GM12878 (cell line): Measurements from ENCODE around the gene TXNL4A. TPM values are rescaled to one million over a fixed set of nuclear protein-coding genes. Genes with fewer than 3 reads are reported as not detected.

Experiments used
- ATAC-seq: fragments of 200-7000 bp; cut with Tn5 transposase; 3 replicates; pipeline ENCODE4 v1.9.1; 2020; ENCODE audit warnings: mild to moderate bottlenecking, moderate library complexity
- BruUV-seq: library from RNA; stranded (reverse); fragments of 400-500 nt; replicated peaks from 2 replicates; lab custom pipeline; 2021; lab: Mats Ljungman, UMichigan
- CTCF ChIA-PET: fragments of 300-600 bp; sonication (Branson Sonifier 250); formaldehyde crosslinking; extraction: SDS; loops from one replicate; lab custom pipeline; 2021; ENCODE audit warnings: inconsistent platforms; lab: Yijun Ruan, JAX
- POLR2A ChIA-PET: fragments of 350-600 bp; formaldehyde crosslinking; extraction: SDS; loops from one replicate; lab custom pipeline; 2021; ENCODE audit warnings: inconsistent platforms; lab: Charles Lee
- RAD21 ChIA-PET: fragments of 300-600 bp; sonication (Branson Sonifier 250); formaldehyde crosslinking; loops from one replicate; lab custom pipeline; 2023; ENCODE audit warnings: antibody characterized with exemption; ENCODE audit not compliant: unreplicated experiment; lab: Charles Lee
- SMC1A ChIA-PET: fragments of 300-600 bp; sonication (Branson Sonifier 250); formaldehyde crosslinking; loops from one replicate; lab custom pipeline; 2023; ENCODE audit not compliant: unreplicated experiment, uncharacterized antibody; lab: Charles Lee
- DNase-seq: peaks from one replicate; pipeline ENCODE4 v3.0.0-alpha.2; 2011; ENCODE audit warnings: low read depth, low spot score
- FAIRE-seq: peaks from 3 replicates; lab custom pipeline; 2011; peaks lifted over from hg19 to GRCh38; lab: Jason Lieb, UNC
- H2AFZ ChIP-seq: 2 replicates; pipeline ENCODE4 v1.6.0; 2011; ENCODE audit warnings: low read depth, low read length, control low read depth; ENCODE audit not compliant: control insufficient read depth
- H3K27ac ChIP-seq: 2 replicates; pipeline ENCODE4 v1.5.1; 2011; ENCODE audit warnings: control low read depth; ENCODE audit not compliant: control insufficient read depth, insufficient read depth
- H3K27me3 ChIP-seq, 2 experiments: replicated peaks in 1 of 2; 2 replicates each; pipeline versions ENCODE4 v1.6.0 to v1.6.1; 2011; ENCODE audit warnings: low read length in 1 of 2; ENCODE audit not compliant: control insufficient read depth in 2 of 2, insufficient read depth in 2 of 2
- H3K36me3 ChIP-seq, 2 experiments: 2 replicates each; pipeline ENCODE4 v1.5.1; 2011; ENCODE audit warnings: low read length in 1 of 2; ENCODE audit not compliant: control insufficient read depth in 2 of 2, insufficient read depth in 2 of 2
- H3K4me1 ChIP-seq: 2 replicates; pipeline ENCODE4 v1.6.1; 2011; ENCODE audit warnings: mild to moderate bottlenecking, low read length, moderate library complexity, mixed read lengths; ENCODE audit not compliant: control insufficient read depth, insufficient read depth
- H3K4me2 ChIP-seq: 2 replicates; pipeline ENCODE4 v1.6.0; 2011; ENCODE audit warnings: control low read depth; ENCODE audit not compliant: control insufficient read depth, insufficient read depth
- H3K4me3 ChIP-seq: fragments of 200-600 bp; sonication (generic); 2 replicates; pipeline ENCODE4 v1.5.1; 2016
- H3K79me2 ChIP-seq: 2 replicates; pipeline ENCODE4 v1.6.0; 2011; ENCODE audit warnings: low read length; ENCODE audit not compliant: control insufficient read depth, insufficient read depth
- H3K9ac ChIP-seq: 2 replicates; pipeline ENCODE4 v1.8.0; 2011; ENCODE audit warnings: low read length, control low read depth, mixed read lengths; ENCODE audit not compliant: control insufficient read depth, insufficient read depth
- H3K9me3 ChIP-seq: replicated peaks from 3 replicates; pipeline ENCODE4 v1.5.1; 2011; ENCODE audit warnings: mild to moderate bottlenecking, low read length; ENCODE audit not compliant: control insufficient read depth, insufficient read depth
- H4K20me1 ChIP-seq: 2 replicates; pipeline ENCODE4 v1.6.0; 2011; ENCODE audit not compliant: control insufficient read depth, insufficient read depth
- ASH2L ChIP-seq: fragments of 300-600, 200-600 bp; sonication (generic); IDR thresholded peaks from 2 replicates; pipeline ENCODE4 v1.6.1; 2017; ENCODE audit warnings: low read depth, mild to moderate bottlenecking, borderline replicate concordance
- BCL11A ChIP-seq: IDR thresholded peaks from 2 replicates; pipeline ENCODE4 v1.6.1; 2011; ENCODE audit warnings: low read depth, low read length
- ETV6 ChIP-seq, 2 experiments: fragments of 450-650 bp in 1 of 2; IDR thresholded peaks in 1 of 2; conservative IDR thresholded peaks in 1 of 2; 2 replicates each; pipeline ENCODE4 v1.6.1; 2014; ENCODE audit warnings: antibody characterized with exemption in 1 of 2, borderline replicate concordance in 1 of 2, low read depth in 1 of 2, mild to moderate bottlenecking in 1 of 2, moderate library complexity in 1 of 2
- MEF2B ChIP-seq: fragments of 450-650 bp; IDR thresholded peaks from 2 replicates; pipeline ENCODE4 v1.6.1; 2018; ENCODE audit warnings: mild to moderate bottlenecking, moderate library complexity; ENCODE audit not compliant: partially characterized antibody, poor library complexity, severe bottlenecking
- NFXL1 ChIP-seq: fragments of 450-650 bp; IDR thresholded peaks from 2 replicates; pipeline ENCODE4 v1.6.1; 2017; ENCODE audit warnings: antibody characterized with exemption, mild to moderate bottlenecking, borderline replicate concordance
- RAD51 ChIP-seq: fragments of 450-650 bp; IDR thresholded peaks from 2 replicates; pipeline ENCODE4 v1.6.1; 2016; ENCODE audit warnings: moderate library complexity, mild to moderate bottlenecking, inconsistent platforms
- SMARCA5 ChIP-seq: fragments of 450-650 bp; IDR thresholded peaks from 2 replicates; pipeline ENCODE4 v1.6.1; 2017; ENCODE audit warnings: mild to moderate bottlenecking
- SP1 ChIP-seq: IDR thresholded peaks from one replicate; pipeline ENCODE4 v1.6.1; 2011; ENCODE audit warnings: low read depth, low read length
- STAT1 ChIP-seq: fragments of 450-650 bp; conservative IDR thresholded peaks from 2 replicates; pipeline ENCODE4 v1.6.1; 2014; ENCODE audit warnings: antibody characterized with exemption, mild to moderate bottlenecking
- STAT3 ChIP-seq: IDR thresholded peaks from 2 replicates; pipeline ENCODE4 v1.6.1; 2011; ENCODE audit warnings: low read depth, low read length, improper control_type of control experiment
- ZNF207 ChIP-seq: fragments of 450-650 bp; IDR thresholded peaks from 2 replicates; pipeline ENCODE4 v1.6.1; 2014; ENCODE audit warnings: antibody characterized with exemption, mild to moderate bottlenecking, borderline replicate concordance
- ZNF622 ChIP-seq: fragments of 450-650 bp; IDR thresholded peaks from 2 replicates; pipeline ENCODE4 v1.6.1; 2017; ENCODE audit warnings: mild to moderate bottlenecking, inconsistent platforms
- WGBS: methylation state at CpG from one replicate; pipeline ENCODE4 v1.1.6; 2016; ENCODE audit warnings: low lambda C conversion rate; ENCODE audit not compliant: insufficient replicate concordance, insufficient coverage; ENCODE audit errors: missing lambda C conversion rate; 5-methylcytosine and 5-hydroxymethylcytosine counted together
- in situ Hi-C: fragments of 300-500 bp; cut with MboI; formaldehyde crosslinking; loops from 9 replicates; pipeline ENCODE4 v1.14.3; 2018; ENCODE audit warnings: mixed read lengths
- intact Hi-C: fragments of 100-400 bp; cut with micrococcal nuclease; formaldehyde crosslinking; loops from one replicate; pipeline ENCODE4 v1.14.2; 2022; ENCODE audit not compliant: unreplicated experiment
- polyA plus RNA-seq, 11 experiments: library from polyadenylated mRNA; depleted of rRNA in 4 of 11; unstranded in 6 of 11; stranded (reverse) in 5 of 11; fragments of >200 nt; fragmentation: Nextera tagmentation in 4 of 11; fragmentation: Illumina TruSeq in 1 of 11; extraction: Ambion mirVana in 4 of 11; extraction: Trizol in 1 of 11; gene quantifications; 1 replicate in 1 of 11; 2 replicates in 10 of 11; pipeline versions ENCODE4 v1.2.1 to v1.2.3, GENCODE V29; 2011 to 2016; ENCODE audit warnings: inconsistent platforms in 2 of 11, missing spikeins in 2 of 11, low read depth in 1 of 11
- total RNA-seq, 4 experiments: library from RNA; depleted of rRNA in 3 of 4; stranded (reverse); fragments of >200 nt in 3 of 4; fragmentation: Illumina TruSeq in 1 of 4; extraction: Trizol in 1 of 4; gene quantifications; 2 replicates each; pipeline versions ENCODE4 v1.2.1 to v1.2.3, GENCODE V29; 2013 to 2021
- TF ChIP-seq, protein P1 (sequence below): IDR thresholded peaks from 2 replicates; pipeline ENCODE4 v1.6.1; 2012; ENCODE audit warnings: low read depth, low read length, improper control_type of control experiment
- TF ChIP-seq, protein P2 (sequence below): fragments of 450-650 bp; IDR thresholded peaks from 2 replicates; pipeline ENCODE4 v1.6.1; 2017; ENCODE audit warnings: mild to moderate bottlenecking
- TF ChIP-seq, protein P3 (sequence below): fragments of 450-650 bp; IDR thresholded peaks from 2 replicates; pipeline ENCODE4 v1.6.1; 2018; ENCODE audit warnings: borderline replicate concordance, mild to moderate bottlenecking; ENCODE audit not compliant: partially characterized antibody
- TF ChIP-seq, protein P4 (sequence below), 3 experiments: IDR thresholded peaks in 2 of 3; conservative IDR thresholded peaks in 1 of 3; 2 replicates each; pipeline ENCODE4 v1.5.1; 2011; ENCODE audit warnings: low read depth in 3 of 3, low read length in 3 of 3, mild to moderate bottlenecking in 3 of 3, control low read depth in 2 of 3, moderate library complexity in 2 of 3, inconsistent platforms in 1 of 3, mixed read lengths in 1 of 3; ENCODE audit not compliant: control insufficient read depth in 2 of 3, insufficient read depth in 1 of 3; ENCODE audit errors: extremely low read depth in 1 of 3

Gene TXNL4A
- total and polyA plus RNA-seq, 10 of the 15 experiments (the other 5 are each of a cell fraction or from before 2014, with no cell fraction given), result 38.4 to 329 (median 128) TPM

DNA sequence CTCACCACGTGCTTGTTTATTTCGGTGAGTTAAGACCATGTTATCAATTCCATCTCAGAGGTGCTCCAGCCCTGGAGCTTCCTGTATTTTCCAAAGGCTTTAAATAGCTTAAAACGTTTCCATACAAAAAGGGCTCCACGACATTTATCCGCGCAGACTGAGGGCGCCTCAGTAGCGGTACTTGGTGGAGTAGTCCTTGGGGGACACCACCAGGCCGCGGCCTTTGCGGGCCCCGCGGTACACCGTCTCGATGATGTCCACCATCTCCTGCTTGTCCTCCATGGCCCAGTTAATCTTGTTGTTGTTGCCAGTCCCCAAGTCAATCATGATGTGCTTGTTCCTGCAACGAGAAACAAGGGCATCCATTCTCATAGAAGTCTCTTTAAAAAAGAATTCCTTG lies 14.8 kb downstream of the TXNL4A start:
- ATAC-seq, result no peak
- Histone ChIP-seq H3K4me1 (no peaks in the 10 kb centered on the region), H3K9ac (no peak overlapping the region), H3K27ac (no peak overlapping the region), H2AFZ (no peak overlapping the region), H4K20me1 (no peaks in the 10 kb centered on the region), H3K4me3 (no peak overlapping the region), H3K4me2 (no peak overlapping the region), H3K27me3 (no peaks in the 10 kb centered on the region), H3K36me3 (peaks cover 16 to 24% of the 10 kb centered on the region in 2 experiments), H3K9me3 (no peaks in the 10 kb centered on the region), H3K79me2 (peaks cover 9% of the 10 kb centered on the region)
- no peak for FAIRE-seq
- SMC1A ChIA-PET, result no interaction called here
- CTCF ChIA-PET, result no interaction called here
- 95% methylated on average over 16 of the region's 16 CpGs for WGBS
- RAD21 ChIA-PET, result no interaction called here
- no peak for DNase-seq
- POLR2A ChIA-PET, result no interaction called here
- TF ChIP-seq BCL11A (no peak), STAT1 (no peak), ZNF622 (no peak), NFXL1 (no peak), ASH2L (no peak), ZNF207 (no peak), STAT3 (no peak), MEF2B (no peak), RAD51 (no peak), SMARCA5 (no peak), ETV6 (conservative IDR thresholded peaks at IDR 0.05 in 1 of 2, IDR thresholded peaks at IDR 0.05 in 1 of 2; ENCODE audit: borderline replicate concordance in 1 of 2, low read depth in 1 of 2) (no peak), SP1 (no peak)
- TF ChIP-seq, protein P1, sequence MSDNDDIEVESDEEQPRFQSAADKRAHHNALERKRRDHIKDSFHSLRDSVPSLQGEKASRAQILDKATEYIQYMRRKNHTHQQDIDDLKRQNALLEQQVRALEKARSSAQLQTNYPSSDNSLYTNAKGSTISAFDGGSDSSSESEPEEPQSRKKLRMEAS, result no peak
- TF ChIP-seq, protein P2, sequence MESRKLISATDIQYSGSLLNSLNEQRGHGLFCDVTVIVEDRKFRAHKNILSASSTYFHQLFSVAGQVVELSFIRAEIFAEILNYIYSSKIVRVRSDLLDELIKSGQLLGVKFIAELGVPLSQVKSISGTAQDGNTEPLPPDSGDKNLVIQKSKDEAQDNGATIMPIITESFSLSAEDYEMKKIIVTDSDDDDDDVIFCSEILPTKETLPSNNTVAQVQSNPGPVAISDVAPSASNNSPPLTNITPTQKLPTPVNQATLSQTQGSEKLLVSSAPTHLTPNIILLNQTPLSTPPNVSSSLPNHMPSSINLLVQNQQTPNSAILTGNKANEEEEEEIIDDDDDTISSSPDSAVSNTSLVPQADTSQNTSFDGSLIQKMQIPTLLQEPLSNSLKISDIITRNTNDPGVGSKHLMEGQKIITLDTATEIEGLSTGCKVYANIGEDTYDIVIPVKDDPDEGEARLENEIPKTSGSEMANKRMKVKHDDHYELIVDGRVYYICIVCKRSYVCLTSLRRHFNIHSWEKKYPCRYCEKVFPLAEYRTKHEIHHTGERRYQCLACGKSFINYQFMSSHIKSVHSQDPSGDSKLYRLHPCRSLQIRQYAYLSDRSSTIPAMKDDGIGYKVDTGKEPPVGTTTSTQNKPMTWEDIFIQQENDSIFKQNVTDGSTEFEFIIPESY, result no peak
- TF ChIP-seq, protein P3, sequence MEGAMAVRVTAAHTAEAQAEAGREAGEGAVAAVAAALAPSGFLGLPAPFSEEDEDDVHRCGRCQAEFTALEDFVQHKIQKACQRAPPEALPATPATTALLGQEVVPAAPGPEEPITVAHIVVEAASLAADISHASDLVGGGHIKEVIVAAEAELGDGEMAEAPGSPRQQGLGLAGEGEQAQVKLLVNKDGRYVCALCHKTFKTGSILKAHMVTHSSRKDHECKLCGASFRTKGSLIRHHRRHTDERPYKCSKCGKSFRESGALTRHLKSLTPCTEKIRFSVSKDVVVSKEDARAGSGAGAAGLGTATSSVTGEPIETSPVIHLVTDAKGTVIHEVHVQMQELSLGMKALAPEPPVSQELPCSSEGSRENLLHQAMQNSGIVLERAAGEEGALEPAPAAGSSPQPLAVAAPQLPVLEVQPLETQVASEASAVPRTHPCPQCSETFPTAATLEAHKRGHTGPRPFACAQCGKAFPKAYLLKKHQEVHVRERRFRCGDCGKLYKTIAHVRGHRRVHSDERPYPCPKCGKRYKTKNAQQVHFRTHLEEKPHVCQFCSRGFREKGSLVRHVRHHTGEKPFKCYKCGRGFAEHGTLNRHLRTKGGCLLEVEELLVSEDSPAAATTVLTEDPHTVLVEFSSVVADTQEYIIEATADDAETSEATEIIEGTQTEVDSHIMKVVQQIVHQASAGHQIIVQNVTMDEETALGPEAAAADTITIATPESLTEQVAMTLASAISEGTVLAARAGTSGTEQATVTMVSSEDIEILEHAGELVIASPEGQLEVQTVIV, result no peak
- TF ChIP-seq, protein P4, sequence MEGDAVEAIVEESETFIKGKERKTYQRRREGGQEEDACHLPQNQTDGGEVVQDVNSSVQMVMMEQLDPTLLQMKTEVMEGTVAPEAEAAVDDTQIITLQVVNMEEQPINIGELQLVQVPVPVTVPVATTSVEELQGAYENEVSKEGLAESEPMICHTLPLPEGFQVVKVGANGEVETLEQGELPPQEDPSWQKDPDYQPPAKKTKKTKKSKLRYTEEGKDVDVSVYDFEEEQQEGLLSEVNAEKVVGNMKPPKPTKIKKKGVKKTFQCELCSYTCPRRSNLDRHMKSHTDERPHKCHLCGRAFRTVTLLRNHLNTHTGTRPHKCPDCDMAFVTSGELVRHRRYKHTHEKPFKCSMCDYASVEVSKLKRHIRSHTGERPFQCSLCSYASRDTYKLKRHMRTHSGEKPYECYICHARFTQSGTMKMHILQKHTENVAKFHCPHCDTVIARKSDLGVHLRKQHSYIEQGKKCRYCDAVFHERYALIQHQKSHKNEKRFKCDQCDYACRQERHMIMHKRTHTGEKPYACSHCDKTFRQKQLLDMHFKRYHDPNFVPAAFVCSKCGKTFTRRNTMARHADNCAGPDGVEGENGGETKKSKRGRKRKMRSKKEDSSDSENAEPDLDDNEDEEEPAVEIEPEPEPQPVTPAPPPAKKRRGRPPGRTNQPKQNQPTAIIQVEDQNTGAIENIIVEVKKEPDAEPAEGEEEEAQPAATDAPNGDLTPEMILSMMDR (IDR thresholded peaks at IDR 0.05 in 2 of 3, conservative IDR thresholded peaks at IDR 0.05 in 1 of 3; ENCODE audit: control insufficient read depth in 2 of 3, extremely low read depth in 1 of 3, insufficient read depth in 1 of 3, low read depth in 3 of 3, low read length in 3 of 3), result no peak
- BruUV-seq, result no TSS peak
- intact Hi-C loops (no loop called here), in situ Hi-C loops (no loop called here)
